ENCODE measurements around the gene PGBD5. TPM values are rescaled to one million over a fixed set of nuclear protein-coding genes. Genes with fewer than 3 reads are reported as not detected.

Gene PGBD5
- total and polyA plus RNA-seq, 9 of the 15 experiments (the other 6 are each of a cell fraction or from before 2014, with no cell fraction given): under 0.01 to 0.40 (median 0.10) TPM; not detected in 3

GRCh38 chr1:230426246-230427093, at the start of gene PGBD5 (continued):
- no peak for TF ChIP-seq NELFE (IDR thresholded peaks at IDR 0.05; ENCODE audit: insufficient read depth, insufficient read length)
- TF ChIP-seq ZFP1 (CRISPR knock-in tag; IDR thresholded peaks at IDR 0.05): no peak
- no peak for TF ChIP-seq PKNOX1 (IDR thresholded peaks at IDR 0.05)
- no peak for TF ChIP-seq KLF16 (IDR thresholded peaks at IDR 0.05)
- TF ChIP-seq MTA1 (IDR thresholded peaks at IDR 0.05; ENCODE audit: borderline replicate concordance): no peak
- TF ChIP-seq ATF2 (CRISPR knock-in tag; IDR thresholded peaks at IDR 0.05): peak; percentile 71
- TF ChIP-seq ZNF75A (CRISPR knock-in tag; IDR thresholded peaks at IDR 0.05): no peak
- no peak for TF ChIP-seq FOXA3 (CRISPR knock-in tag; conservative IDR thresholded peaks at IDR 0.05 in 1 of 2, IDR thresholded peaks at IDR 0.05 in 1 of 2)
- no peak for TF ChIP-seq RBM17 (IDR thresholded peaks at IDR 0.05; ENCODE audit: borderline replicate concordance, low read depth, low read length)
- no peak for TF ChIP-seq RNF2 (IDR thresholded peaks at IDR 0.05)
- TF ChIP-seq CTBP1 (IDR thresholded peaks at IDR 0.05; ENCODE audit: borderline replicate concordance): 0 out of 2 replicates have a peak, but pooled peaks have one; percentile 35
- TF ChIP-seq NBN (IDR thresholded peaks at IDR 0.05; ENCODE audit: low read depth): no peak
- no peak for TF ChIP-seq ZNF384 (IDR thresholded peaks at IDR 0.05; ENCODE audit: low read depth, low read length)
- TF ChIP-seq ZNF76 (CRISPR knock-in tag; IDR thresholded peaks at IDR 0.05; ENCODE audit: borderline replicate concordance): no peak
- TF ChIP-seq ZNF780A (CRISPR knock-in tag; IDR thresholded peaks at IDR 0.05): no peak
- peak; percentile 90 for TF ChIP-seq VEZF1 (CRISPR knock-in tag; IDR thresholded peaks at IDR 0.05)
- TF ChIP-seq PHF8 (IDR thresholded peaks at IDR 0.05; ENCODE audit: borderline replicate concordance, low read length): no peak; the same call in 1 of the 2 replicates
- TF ChIP-seq MAFF (IDR thresholded peaks at IDR 0.05; ENCODE audit: low read length): no peak
- no peak for TF ChIP-seq ZBTB34 (CRISPR knock-in tag; IDR thresholded peaks at IDR 0.05)
- no peak for TF ChIP-seq KDM1A (IDR thresholded peaks at IDR 0.05)
- no peak for TF ChIP-seq ZNF445 (CRISPR knock-in tag; IDR thresholded peaks at IDR 0.05; ENCODE audit: low read depth)
- TF ChIP-seq PCBP1 (IDR thresholded peaks at IDR 0.05; ENCODE audit: low read depth, low read length, poor library complexity, severe bottlenecking): peak; percentile 88
- no peak for TF ChIP-seq RBM34 (IDR thresholded peaks at IDR 0.05; ENCODE audit: borderline replicate concordance, insufficient read depth, low read length)

All from K562 (cell line).